WTC11 (cell line): ENCODE results near the gene PCSK2. TPM values are rescaled to one million over a fixed set of nuclear protein-coding genes. Genes with fewer than 3 reads are reported as not detected.

ENCODE experiments used
- ATAC-seq: fragments of 200-7000 bp; cut with Tn5 transposase; 2 replicates; pipeline ENCODE4 v1.10.0; 2021; ENCODE audit warnings: mild to moderate bottlenecking, moderate library complexity
- CTCF ChIA-PET: fragments of 300-600 bp; sonication (Branson Sonifier 250); formaldehyde crosslinking; loops from one replicate; lab custom pipeline; 2021; ENCODE audit warnings: antibody characterized with exemption; lab: Charles Lee
- POLR2A ChIA-PET: fragments of 350-600 bp; sonication (Branson Sonifier 250); formaldehyde crosslinking; loops from one replicate; lab custom pipeline; 2021; ENCODE audit warnings: antibody characterized with exemption; lab: Charles Lee
- DNase-seq: peaks from one replicate; pipeline ENCODE4 v3.0.0; 2021; ENCODE audit warnings: low spot score
- H3K27ac Mint-ChIP-seq: 2 replicates; pipeline ENCODE4 v1.8.0; 2021; ENCODE audit warnings: mixed read lengths
- H3K27me3 Mint-ChIP-seq: 2 replicates; pipeline ENCODE4 v1.8.0; 2021; ENCODE audit warnings: low read depth, mild to moderate bottlenecking, moderate library complexity, mixed read lengths
- H3K36me3 Mint-ChIP-seq: 2 replicates; pipeline ENCODE4 v1.8.0; 2021; ENCODE audit warnings: mixed read lengths
- H3K4me1 Mint-ChIP-seq: 2 replicates; pipeline ENCODE4 v1.8.0; 2022; ENCODE audit warnings: mixed read lengths
- H3K4me3 Mint-ChIP-seq: 2 replicates; pipeline ENCODE4 v1.8.0; 2021; ENCODE audit warnings: mild to moderate bottlenecking, moderate library complexity, mixed read lengths
- H3K9me3 Mint-ChIP-seq: 2 replicates; pipeline ENCODE4 v1.8.0; 2021; ENCODE audit warnings: mixed read lengths
- CDX4 ChIP-seq: fragments of 250-450 bp; sonication (Bioruptor Pico); IDR thresholded peaks from 2 replicates; pipeline ENCODE4 v1.9.0; 2021; ENCODE audit warnings: moderate library complexity, mild to moderate bottlenecking, inconsistent platforms, borderline replicate concordance
- CTCF ChIP-seq: fragments of 200-600 bp; IDR thresholded peaks from 2 replicates; pipeline ENCODE4 v1.8.0; 2022; ENCODE audit warnings: antibody characterized with exemption
- ELF4 ChIP-seq: sonication (generic); formaldehyde crosslinking; IDR thresholded peaks from 2 replicates; pipeline ENCODE4 v1.8.1; 2022; ENCODE audit warnings: low read depth, mild to moderate bottlenecking, moderate library complexity, missing genetic modification reagents
- FOXP1 ChIP-seq: sonication (generic); formaldehyde crosslinking; IDR thresholded peaks from 2 replicates; pipeline ENCODE4 v1.8.0; 2022; ENCODE audit warnings: missing genetic modification reagents, mild to moderate bottlenecking, moderate library complexity, borderline replicate concordance
- FOXP4 ChIP-seq: sonication (generic); formaldehyde crosslinking; IDR thresholded peaks from 2 replicates; pipeline ENCODE4 v1.8.0; 2022; ENCODE audit warnings: mild to moderate bottlenecking, missing genetic modification reagents
- GTF2I ChIP-seq: fragments of 250-450 bp; sonication (Bioruptor Pico); conservative IDR thresholded peaks from 2 replicates; pipeline ENCODE4 v1.4.0; 2021; ENCODE audit warnings: mild to moderate bottlenecking
- IRF2 ChIP-seq: sonication (generic); formaldehyde crosslinking; IDR thresholded peaks from 2 replicates; pipeline ENCODE4 v1.8.0; 2022; ENCODE audit warnings: low read depth, missing genetic modification reagents, borderline replicate concordance
- NFATC4 ChIP-seq: fragments of 250-450 bp; sonication (Bioruptor Pico); IDR thresholded peaks from 2 replicates; pipeline ENCODE4 v1.9.0; 2021; ENCODE audit warnings: mild to moderate bottlenecking
- SMAD3 ChIP-seq: sonication (generic); formaldehyde crosslinking; IDR thresholded peaks from 2 replicates; pipeline ENCODE4 v1.8.0; 2022; ENCODE audit warnings: missing genetic modification reagents, mild to moderate bottlenecking, borderline replicate concordance
- SMAD4 ChIP-seq: sonication (generic); formaldehyde crosslinking; IDR thresholded peaks from 2 replicates; pipeline ENCODE4 v1.8.0; 2022; ENCODE audit warnings: mild to moderate bottlenecking, missing genetic modification reagents
- TEAD1 ChIP-seq: sonication (generic); formaldehyde crosslinking; IDR thresholded peaks from 2 replicates; pipeline ENCODE4 v1.8.0; 2022; ENCODE audit warnings: mild to moderate bottlenecking, missing genetic modification reagents
- USF2 ChIP-seq: sonication (generic); formaldehyde crosslinking; IDR thresholded peaks from 2 replicates; pipeline ENCODE4 v1.8.1; 2023; ENCODE audit warnings: mild to moderate bottlenecking, missing genetic modification reagents, moderate library complexity
- ZNF396 ChIP-seq: fragments of 250-450 bp; sonication (Bioruptor Pico); IDR thresholded peaks from 2 replicates; pipeline ENCODE4 v1.8.0; 2021; ENCODE audit warnings: mild to moderate bottlenecking, moderate library complexity, borderline replicate concordance
- total RNA-seq: library from RNA; stranded (reverse); gene quantifications from 3 replicates; pipeline ENCODE4 v1.2.3, GENCODE V29; 2021
- TF ChIP-seq, protein P1 (sequence below): sonication (generic); formaldehyde crosslinking; IDR thresholded peaks from 2 replicates; pipeline ENCODE4 v1.8.1; 2022; ENCODE audit warnings: low read depth, missing genetic modification reagents, borderline replicate concordance

Gene PCSK2
- total RNA-seq, 1 experiment from 2014 or later, result 0.74 TPM

DNA sequence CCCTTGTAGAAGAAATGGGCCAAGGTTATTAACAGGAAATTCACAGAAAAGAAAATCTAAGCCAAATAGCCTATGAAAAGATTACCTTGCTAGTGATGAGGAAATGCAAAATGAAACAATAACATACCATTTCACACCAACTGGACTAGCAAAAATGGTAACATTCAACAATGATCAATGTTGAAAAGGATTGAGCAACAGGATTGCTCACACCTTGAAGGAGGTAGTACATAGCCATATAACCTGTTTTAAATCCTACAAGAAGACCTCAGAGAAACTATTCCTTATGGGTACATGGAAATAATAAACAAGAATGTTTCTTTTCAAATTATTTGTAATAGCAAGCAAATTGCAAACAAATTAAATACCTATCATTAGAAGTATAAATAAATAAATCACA is 196.9 kb downstream of the PCSK2 start:
- CTCF ChIA-PET, result no interaction called here
- Mint-ChIP-seq H3K4me3 (no peak overlapping the region), H3K27ac (no peak overlapping the region), H3K27me3 (no peaks in the 10 kb centered on the region), H3K36me3 (no peaks in the 10 kb centered on the region), H3K4me1 (0 out of 2 replicates have a peak, but pooled peaks cover 2% of the 10 kb centered on the region), H3K9me3 (no peaks in the 10 kb centered on the region)
- POLR2A ChIA-PET, result no interaction called here
- DNase-seq, result no peak
- ATAC-seq, result no peak
- TF ChIP-seq, protein P1, sequence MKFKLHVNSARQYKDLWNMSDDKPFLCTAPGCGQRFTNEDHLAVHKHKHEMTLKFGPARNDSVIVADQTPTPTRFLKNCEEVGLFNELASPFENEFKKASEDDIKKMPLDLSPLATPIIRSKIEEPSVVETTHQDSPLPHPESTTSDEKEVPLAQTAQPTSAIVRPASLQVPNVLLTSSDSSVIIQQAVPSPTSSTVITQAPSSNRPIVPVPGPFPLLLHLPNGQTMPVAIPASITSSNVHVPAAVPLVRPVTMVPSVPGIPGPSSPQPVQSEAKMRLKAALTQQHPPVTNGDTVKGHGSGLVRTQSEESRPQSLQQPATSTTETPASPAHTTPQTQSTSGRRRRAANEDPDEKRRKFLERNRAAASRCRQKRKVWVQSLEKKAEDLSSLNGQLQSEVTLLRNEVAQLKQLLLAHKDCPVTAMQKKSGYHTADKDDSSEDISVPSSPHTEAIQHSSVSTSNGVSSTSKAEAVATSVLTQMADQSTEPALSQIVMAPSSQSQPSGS (CRISPR knock-in tag), result no peak
- no peak for TF ChIP-seq SMAD3
- TF ChIP-seq CDX4 (CRISPR knock-in tag), result no peak
- TF ChIP-seq SMAD4, result no peak

- CTCF ChIA-PET, result interaction anchor here (1.5 kb wide), 1 partner anchor 606 kb away, joined by 4 read pairs; no protein-coding TSS in a partner anchor
- TF ChIP-seq NFATC4 (CRISPR knock-in tag), result no peak
- no peak for TF ChIP-seq IRF2 (CRISPR knock-in tag)
- no peak for TF ChIP-seq FOXP1 (CRISPR knock-in tag)
- TF ChIP-seq CDX4 (CRISPR knock-in tag), result no peak
- no peak for TF ChIP-seq CTCF
- TF ChIP-seq FOXP4 (CRISPR knock-in tag), result no peak
- TF ChIP-seq ZNF396 (CRISPR knock-in tag), result no peak
- no peak for TF ChIP-seq ELF4
- no peak for TF ChIP-seq TEAD1 (CRISPR knock-in tag)
- TF ChIP-seq USF2 (CRISPR knock-in tag), result no peak
- TF ChIP-seq GTF2I, result no peak
- H3K27ac Mint-ChIP-seq, result no peak overlapping the region
- no peak overlapping the region for H3K4me3 Mint-ChIP-seq
- ATAC-seq (no peak), DNase-seq (no peak)
- POLR2A ChIA-PET, result no interaction called here
- H3K4me1 Mint-ChIP-seq, result peaks cover 21% of the 10 kb centered on the region
- no peaks in the 10 kb centered on the region for H3K9me3 Mint-ChIP-seq
- no peaks in the 10 kb centered on the region for H3K36me3 Mint-ChIP-seq
- no peaks in the 10 kb centered on the region for H3K27me3 Mint-ChIP-seq
Observed at GRCh38 chr20:17427638-17428037, 200.8 kb downstream of the PCSK2 start.
